Astrocyte (in vitro differentiated cells and primary cell): Measurements from ENCODE around the gene SESN3.

Source experiments
- EZH2 ChIP-seq: IDR thresholded peaks from 2 replicates; pipeline ENCODE4 v1.6.1; 2012; ENCODE audit warnings: mild to moderate bottlenecking, low read length, inconsistent platforms; ENCODE audit not compliant: insufficient read depth
- TF ChIP-seq, protein P1 (sequence below): IDR thresholded peaks from 2 replicates; pipeline ENCODE4 v1.5.1; 2011; ENCODE audit warnings: low read depth, mild to moderate bottlenecking, inconsistent platforms, low read length, moderate library complexity; ENCODE audit not compliant: insufficient read depth

DNA sequence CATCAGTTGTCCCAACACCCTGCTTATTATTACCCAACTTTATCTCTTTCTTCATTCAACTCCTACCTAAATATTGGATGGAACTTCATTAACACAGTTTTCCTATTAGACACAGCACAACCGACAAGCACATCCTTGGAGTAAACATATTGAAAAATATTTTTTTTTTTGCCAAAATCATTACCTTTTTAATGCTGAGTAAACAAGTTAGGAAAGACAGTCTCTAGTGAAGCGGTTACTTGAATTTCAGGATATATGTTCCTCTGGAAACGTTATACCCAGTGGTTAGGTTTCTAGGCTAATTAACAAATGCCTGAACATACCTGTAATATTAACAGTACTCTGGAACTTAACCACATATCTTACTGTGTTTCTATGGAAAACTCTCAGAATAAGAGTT is 11.4 kb downstream of the SESN3 start:
- TF ChIP-seq, protein P1, sequence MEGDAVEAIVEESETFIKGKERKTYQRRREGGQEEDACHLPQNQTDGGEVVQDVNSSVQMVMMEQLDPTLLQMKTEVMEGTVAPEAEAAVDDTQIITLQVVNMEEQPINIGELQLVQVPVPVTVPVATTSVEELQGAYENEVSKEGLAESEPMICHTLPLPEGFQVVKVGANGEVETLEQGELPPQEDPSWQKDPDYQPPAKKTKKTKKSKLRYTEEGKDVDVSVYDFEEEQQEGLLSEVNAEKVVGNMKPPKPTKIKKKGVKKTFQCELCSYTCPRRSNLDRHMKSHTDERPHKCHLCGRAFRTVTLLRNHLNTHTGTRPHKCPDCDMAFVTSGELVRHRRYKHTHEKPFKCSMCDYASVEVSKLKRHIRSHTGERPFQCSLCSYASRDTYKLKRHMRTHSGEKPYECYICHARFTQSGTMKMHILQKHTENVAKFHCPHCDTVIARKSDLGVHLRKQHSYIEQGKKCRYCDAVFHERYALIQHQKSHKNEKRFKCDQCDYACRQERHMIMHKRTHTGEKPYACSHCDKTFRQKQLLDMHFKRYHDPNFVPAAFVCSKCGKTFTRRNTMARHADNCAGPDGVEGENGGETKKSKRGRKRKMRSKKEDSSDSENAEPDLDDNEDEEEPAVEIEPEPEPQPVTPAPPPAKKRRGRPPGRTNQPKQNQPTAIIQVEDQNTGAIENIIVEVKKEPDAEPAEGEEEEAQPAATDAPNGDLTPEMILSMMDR: no peak
- no peak for TF ChIP-seq EZH2
